Progenitor cell of endocrine pancreas (in vitro differentiated cells): ENCODE results near the gene ANKMY1. TPM values are rescaled to one million over a fixed set of nuclear protein-coding genes. Genes with fewer than 3 reads are reported as not detected.

Source experiments
- DNase-seq: peaks from one replicate; pipeline ENCODE4 v3.0.0; 2021; ENCODE audit warnings: low spot score; ENCODE audit not compliant: unreplicated experiment
- H3K27ac Mint-ChIP-seq: 2 replicates; pipeline ENCODE4 v1.8.0; 2021; ENCODE audit warnings: mild to moderate bottlenecking, moderate library complexity, mixed read lengths
- H3K27me3 Mint-ChIP-seq: 2 replicates; pipeline ENCODE4 v1.8.0; 2021; ENCODE audit warnings: mixed read lengths
- H3K36me3 Mint-ChIP-seq: 2 replicates; pipeline ENCODE4 v1.8.0; 2022; ENCODE audit warnings: mixed read lengths; ENCODE audit not compliant: insufficient read depth
- H3K4me1 Mint-ChIP-seq: 2 replicates; pipeline ENCODE4 v1.8.0; 2021; ENCODE audit warnings: low read depth, mixed read lengths
- H3K4me3 Mint-ChIP-seq: 2 replicates; pipeline ENCODE4 v1.8.0; 2021; ENCODE audit warnings: low read depth, mild to moderate bottlenecking, moderate library complexity, mixed read lengths
- H3K9me3 Mint-ChIP-seq: 2 replicates; pipeline ENCODE4 v1.8.0; 2021; ENCODE audit warnings: low read depth, mixed read lengths
- CTCF ChIP-seq: fragments of 200-600 bp; sonication (generic); IDR thresholded peaks from one replicate; pipeline ENCODE4 v1.5.0; 2021; ENCODE audit warnings: antibody characterized with exemption, mild to moderate bottlenecking; ENCODE audit not compliant: unreplicated experiment
- total RNA-seq: library from RNA; stranded (reverse); gene quantifications from 2 replicates; pipeline ENCODE4 v1.2.1, GENCODE V29; 2021

The ANKMY1 gene
- total RNA-seq, 1 donor from 2014 or later, result 29.2 TPM

DNA sequence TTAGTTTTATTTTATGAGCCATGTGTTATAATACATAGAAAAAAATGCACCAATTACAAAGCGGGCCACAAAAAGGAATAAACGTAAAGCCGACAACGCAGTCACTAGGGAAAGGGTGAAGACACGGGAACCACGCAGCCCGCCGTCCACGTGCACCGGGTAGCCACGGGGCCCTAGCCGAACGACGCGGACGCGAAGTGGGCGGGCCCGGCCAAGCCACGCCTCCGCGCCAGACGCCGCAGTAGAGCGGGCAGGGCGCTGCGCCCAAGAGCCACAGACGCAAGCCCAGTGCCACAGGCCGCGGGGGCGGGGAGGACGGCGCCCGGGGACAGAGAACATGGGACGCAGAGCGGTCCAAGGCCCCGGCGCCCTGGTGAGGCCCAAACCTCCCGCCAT, 2.3 kb upstream of the ANKMY1 start, which contains the start of gene DUSP28:
Gene DUSP28 (plus strand): TSS at position 274 of the 396 bp plus-strand sequence. CDS start 328 bp downstream, outside the sequence.
- H3K27me3 Mint-ChIP-seq, result peaks cover 3% of the 10 kb centered on the region
- H3K4me3 Mint-ChIP-seq, result peak within 1 kb of the TSS; percentile 76
- H3K27ac Mint-ChIP-seq, result peak within 1 kb of the TSS; percentile 82
- H3K9me3 Mint-ChIP-seq, result no peaks in the 10 kb centered on the region
- peak; percentile 71 for DNase-seq
- peaks cover 13% of the 10 kb centered on the region for H3K4me1 Mint-ChIP-seq
- no peak for TF ChIP-seq CTCF
- peaks cover 2% of the 10 kb centered on the region for H3K36me3 Mint-ChIP-seq

- peaks cover 3% of the 10 kb centered on the region for H3K27me3 Mint-ChIP-seq
- H3K27ac Mint-ChIP-seq, result peak overlapping the region; percentile 59
- no peak for DNase-seq
- H3K4me3 Mint-ChIP-seq, result peak overlapping the region; percentile 75
- H3K36me3 Mint-ChIP-seq, result peaks cover under 1% of the 10 kb centered on the region
- no peaks in the 10 kb centered on the region for H3K9me3 Mint-ChIP-seq
- peaks cover 9% of the 10 kb centered on the region for H3K4me1 Mint-ChIP-seq
- no peak for TF ChIP-seq CTCF
Observed at GRCh38 chr2:240559286-240559685, 1.5 kb upstream of the ANKMY1 start.

DNA sequence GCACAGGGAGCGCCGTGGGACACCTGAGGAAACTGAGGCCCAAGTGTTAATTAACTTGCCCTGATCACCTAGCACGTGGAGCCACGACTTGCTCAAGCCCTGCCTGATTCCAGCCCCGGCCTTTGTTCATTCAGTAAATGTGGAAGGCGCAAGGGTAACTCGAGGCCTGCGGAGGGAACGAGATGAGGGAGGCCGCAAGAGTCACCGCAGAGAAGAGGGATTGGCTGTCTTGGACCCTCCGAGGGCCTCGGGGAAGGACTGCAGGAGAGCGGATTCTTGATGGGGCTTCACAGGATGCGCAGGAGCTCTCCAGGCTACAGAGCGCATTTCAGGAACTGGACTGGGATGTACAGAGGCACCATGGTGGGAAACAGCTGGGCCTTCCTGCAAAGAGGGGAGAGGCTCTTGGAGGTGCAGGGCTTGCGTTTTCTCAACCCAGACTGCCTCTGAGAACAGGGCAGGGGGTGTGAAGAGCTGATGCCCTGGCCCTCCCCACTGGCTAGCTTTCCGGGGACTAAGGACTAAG, 511 bp upstream of the ANKMY1 start:
- no peak for DNase-seq
- peaks cover 9% of the 10 kb centered on the region for H3K4me1 Mint-ChIP-seq
- peak overlapping the region; percentile 56 for H3K27ac Mint-ChIP-seq
- H3K4me3 Mint-ChIP-seq, result peak overlapping the region; percentile 49
- no peak for TF ChIP-seq CTCF
- H3K36me3 Mint-ChIP-seq, result no peaks in the 10 kb centered on the region
- peaks cover 3% of the 10 kb centered on the region for H3K27me3 Mint-ChIP-seq
- H3K9me3 Mint-ChIP-seq, result no peaks in the 10 kb centered on the region

DNA sequence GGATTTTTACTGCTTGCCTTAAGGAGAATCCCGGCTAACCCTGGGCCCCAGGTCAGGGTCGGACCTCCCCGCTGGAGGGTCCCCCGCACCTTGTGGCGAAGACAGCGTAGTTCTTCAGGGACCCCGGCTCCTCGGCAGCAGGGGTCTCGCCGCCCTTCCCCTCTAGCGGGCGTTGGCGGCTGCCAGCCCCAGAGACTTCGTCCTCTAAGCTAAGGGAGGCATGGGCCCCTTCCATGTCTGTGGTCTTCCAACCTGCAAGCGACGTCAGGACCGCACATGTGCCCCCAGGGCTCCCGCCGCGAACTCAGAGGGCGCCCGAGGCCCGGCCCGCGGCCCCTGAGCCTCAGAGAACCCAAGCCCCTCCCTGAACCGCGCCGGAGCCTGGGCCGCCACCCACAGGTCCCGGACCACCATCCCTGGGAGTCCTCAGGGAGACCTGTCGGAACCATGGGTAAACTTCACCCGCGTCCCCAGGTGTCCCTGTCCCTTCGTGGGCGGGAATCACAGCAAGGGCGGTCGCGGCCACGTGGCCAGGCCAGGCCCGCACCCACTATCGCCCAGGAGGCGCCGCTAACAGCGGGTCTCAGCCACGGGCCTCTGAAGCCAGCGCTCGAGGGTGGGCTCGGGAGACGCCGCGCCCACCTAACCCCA, 562 bp downstream of the ANKMY1 start:
- DNase-seq, result no peak

More for the DNA sequence above, 562 bp downstream of the ANKMY1 start:
- no peak overlapping the region for H3K4me3 Mint-ChIP-seq
- no peak for TF ChIP-seq CTCF
- H3K9me3 Mint-ChIP-seq, result no peaks in the 10 kb centered on the region
- peaks cover 9% of the 10 kb centered on the region for H3K4me1 Mint-ChIP-seq
- H3K36me3 Mint-ChIP-seq, result peaks cover 2% of the 10 kb centered on the region
- H3K27ac Mint-ChIP-seq, result no peak overlapping the region
- peaks cover 3% of the 10 kb centered on the region for H3K27me3 Mint-ChIP-seq
